Measurements from ENCODE around the gene HECW1. TPM values are rescaled to one million over a fixed set of nuclear protein-coding genes. Genes with fewer than 3 reads are reported as not detected.

The HECW1 gene
- total RNA-seq, 4 donors from 2014 or later, result 0.83 to 3.9 (median 2.7) TPM; not detected in 1

DNA sequence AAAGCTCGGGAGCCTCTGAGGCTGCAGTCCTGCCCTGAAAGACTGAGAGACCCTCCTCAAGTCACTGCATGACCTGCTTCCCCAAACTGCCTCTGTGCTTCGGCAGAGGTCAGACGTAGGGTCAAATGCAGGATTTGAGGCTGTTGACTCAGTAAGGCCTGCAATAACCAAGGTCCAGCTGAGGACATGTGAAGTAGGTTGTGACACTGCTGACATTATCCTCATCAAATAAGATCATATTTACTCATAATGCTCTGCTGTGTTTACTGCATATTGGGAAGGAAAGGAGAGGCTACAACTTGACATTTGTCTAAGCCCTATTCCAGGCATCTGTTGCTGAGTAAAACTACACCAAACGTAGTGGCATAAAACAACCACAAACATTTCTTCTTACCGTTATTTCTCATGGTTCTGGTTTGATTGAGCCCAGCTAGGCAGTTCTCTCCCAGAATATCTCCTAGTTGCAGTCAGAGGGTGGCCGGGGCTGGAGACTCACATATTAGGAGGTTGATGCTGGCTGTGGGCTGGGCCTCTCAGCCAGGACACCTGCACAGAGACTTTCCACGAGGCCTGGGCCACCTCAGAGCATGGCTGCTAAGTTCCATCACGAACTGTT lies 348.4 kb downstream of the HECW1 start:
- Histone ChIP-seq H3K4me3 (no peak overlapping the region), H3K27me3 (no peaks in the 10 kb centered on the region), H3K4me1 (no peaks in the 10 kb centered on the region), H3K36me3 (no peaks in the 10 kb centered on the region), H3K27ac (no peak overlapping the region), H3K9me3 (no peaks in the 10 kb centered on the region)
- TF ChIP-seq POLR2A (IDR thresholded peaks at IDR 0.05), result no peak
- TF ChIP-seq, protein P1, sequence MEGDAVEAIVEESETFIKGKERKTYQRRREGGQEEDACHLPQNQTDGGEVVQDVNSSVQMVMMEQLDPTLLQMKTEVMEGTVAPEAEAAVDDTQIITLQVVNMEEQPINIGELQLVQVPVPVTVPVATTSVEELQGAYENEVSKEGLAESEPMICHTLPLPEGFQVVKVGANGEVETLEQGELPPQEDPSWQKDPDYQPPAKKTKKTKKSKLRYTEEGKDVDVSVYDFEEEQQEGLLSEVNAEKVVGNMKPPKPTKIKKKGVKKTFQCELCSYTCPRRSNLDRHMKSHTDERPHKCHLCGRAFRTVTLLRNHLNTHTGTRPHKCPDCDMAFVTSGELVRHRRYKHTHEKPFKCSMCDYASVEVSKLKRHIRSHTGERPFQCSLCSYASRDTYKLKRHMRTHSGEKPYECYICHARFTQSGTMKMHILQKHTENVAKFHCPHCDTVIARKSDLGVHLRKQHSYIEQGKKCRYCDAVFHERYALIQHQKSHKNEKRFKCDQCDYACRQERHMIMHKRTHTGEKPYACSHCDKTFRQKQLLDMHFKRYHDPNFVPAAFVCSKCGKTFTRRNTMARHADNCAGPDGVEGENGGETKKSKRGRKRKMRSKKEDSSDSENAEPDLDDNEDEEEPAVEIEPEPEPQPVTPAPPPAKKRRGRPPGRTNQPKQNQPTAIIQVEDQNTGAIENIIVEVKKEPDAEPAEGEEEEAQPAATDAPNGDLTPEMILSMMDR (IDR thresholded peaks at IDR 0.05), result no peak
- DNase-seq, result no peak

DNA sequence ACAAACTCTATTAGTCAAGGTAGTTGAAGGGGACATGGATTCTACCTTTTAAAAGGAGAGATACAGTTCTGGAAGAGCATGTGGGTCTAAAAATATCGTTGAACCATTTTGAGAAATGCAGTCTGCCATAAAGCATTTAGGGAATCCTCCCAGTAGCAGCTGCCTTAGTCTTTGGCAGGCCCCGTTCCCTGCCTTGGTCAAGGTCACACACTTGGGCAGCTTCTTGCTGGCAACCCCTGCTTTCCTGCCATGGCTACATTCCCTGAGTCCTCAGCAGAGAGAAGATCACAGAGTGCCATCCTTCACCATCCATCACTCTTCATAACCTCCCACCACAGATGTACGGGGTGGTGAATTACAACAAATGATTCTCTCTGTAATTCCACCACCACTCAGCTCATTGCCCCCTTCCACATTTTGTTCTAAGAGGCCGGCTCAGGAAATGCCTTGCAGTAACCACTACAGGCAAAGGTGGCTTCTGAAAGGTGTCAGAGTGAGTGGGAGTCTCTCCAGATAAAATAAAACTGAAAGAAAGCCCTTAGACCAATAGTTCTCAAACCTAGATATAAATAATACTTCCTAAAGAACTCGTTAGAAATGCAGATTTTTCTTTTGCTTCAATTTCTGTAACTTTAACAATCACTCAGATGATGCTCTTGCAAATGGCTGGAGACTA lies 349.0 kb downstream of the HECW1 start:
- H3K36me3 ChIP-seq, result no peaks in the 10 kb centered on the region
- H3K9me3 ChIP-seq, result no peaks in the 10 kb centered on the region
- H3K27ac ChIP-seq, result no peak overlapping the region
- no peaks in the 10 kb centered on the region for H3K27me3 ChIP-seq
- no peak for DNase-seq
- H3K4me3 ChIP-seq, result no peak overlapping the region
- no peaks in the 10 kb centered on the region for H3K4me1 ChIP-seq
- TF ChIP-seq POLR2A (IDR thresholded peaks at IDR 0.05), result no peak
- TF ChIP-seq, protein P1 (IDR thresholded peaks at IDR 0.05), result no peak

GRCh38 chr7:43462836-43463235 lies 350.4 kb downstream of the HECW1 start:
- no peak overlapping the region for H3K27ac ChIP-seq
- H3K27me3 ChIP-seq, result no peaks in the 10 kb centered on the region
- no peaks in the 10 kb centered on the region for H3K9me3 ChIP-seq
- no peaks in the 10 kb centered on the region for H3K36me3 ChIP-seq
- no peak for DNase-seq
- H3K4me3 ChIP-seq, result no peak overlapping the region
- TF ChIP-seq POLR2A (IDR thresholded peaks at IDR 0.05), result no peak
- TF ChIP-seq, protein P1 (IDR thresholded peaks at IDR 0.05), result no peak
- H3K4me1 ChIP-seq, result no peaks in the 10 kb centered on the region

DNA sequence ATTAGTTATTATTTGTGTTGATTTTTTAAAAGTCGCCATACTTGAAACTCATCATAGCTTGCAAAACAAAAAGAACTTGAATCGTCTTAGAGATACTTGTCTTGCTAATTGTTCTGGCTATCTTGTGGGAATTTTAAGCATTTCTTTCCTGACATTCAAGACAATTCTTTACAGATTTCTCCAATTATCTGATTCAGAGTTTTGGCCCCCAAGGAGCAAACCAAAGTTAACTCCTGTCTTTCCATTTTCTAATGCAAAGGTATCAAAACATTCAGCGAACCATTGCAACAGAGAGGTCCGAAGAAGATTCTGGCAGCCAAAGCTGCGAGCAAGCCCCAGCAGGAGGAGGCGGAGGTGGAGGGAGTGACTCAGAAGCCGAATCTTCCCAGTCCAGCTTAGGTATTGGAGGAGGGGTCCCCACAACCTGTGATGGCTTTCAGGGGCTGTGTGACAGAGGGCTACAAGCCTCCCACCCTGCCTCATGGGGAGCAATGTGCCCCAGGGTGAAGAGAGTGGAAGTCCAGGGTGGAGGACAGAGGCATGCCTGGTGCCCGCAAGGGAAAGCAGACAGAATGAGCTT lies 351.0 kb downstream of the HECW1 start:
- no peak for DNase-seq
- Histone ChIP-seq H3K4me3 (no peak overlapping the region), H3K4me1 (no peaks in the 10 kb centered on the region), H3K27me3 (no peaks in the 10 kb centered on the region), H3K9me3 (no peaks in the 10 kb centered on the region), H3K27ac (no peak overlapping the region), H3K36me3 (no peaks in the 10 kb centered on the region)
- no peak for TF ChIP-seq POLR2A (IDR thresholded peaks at IDR 0.05)

DNA sequence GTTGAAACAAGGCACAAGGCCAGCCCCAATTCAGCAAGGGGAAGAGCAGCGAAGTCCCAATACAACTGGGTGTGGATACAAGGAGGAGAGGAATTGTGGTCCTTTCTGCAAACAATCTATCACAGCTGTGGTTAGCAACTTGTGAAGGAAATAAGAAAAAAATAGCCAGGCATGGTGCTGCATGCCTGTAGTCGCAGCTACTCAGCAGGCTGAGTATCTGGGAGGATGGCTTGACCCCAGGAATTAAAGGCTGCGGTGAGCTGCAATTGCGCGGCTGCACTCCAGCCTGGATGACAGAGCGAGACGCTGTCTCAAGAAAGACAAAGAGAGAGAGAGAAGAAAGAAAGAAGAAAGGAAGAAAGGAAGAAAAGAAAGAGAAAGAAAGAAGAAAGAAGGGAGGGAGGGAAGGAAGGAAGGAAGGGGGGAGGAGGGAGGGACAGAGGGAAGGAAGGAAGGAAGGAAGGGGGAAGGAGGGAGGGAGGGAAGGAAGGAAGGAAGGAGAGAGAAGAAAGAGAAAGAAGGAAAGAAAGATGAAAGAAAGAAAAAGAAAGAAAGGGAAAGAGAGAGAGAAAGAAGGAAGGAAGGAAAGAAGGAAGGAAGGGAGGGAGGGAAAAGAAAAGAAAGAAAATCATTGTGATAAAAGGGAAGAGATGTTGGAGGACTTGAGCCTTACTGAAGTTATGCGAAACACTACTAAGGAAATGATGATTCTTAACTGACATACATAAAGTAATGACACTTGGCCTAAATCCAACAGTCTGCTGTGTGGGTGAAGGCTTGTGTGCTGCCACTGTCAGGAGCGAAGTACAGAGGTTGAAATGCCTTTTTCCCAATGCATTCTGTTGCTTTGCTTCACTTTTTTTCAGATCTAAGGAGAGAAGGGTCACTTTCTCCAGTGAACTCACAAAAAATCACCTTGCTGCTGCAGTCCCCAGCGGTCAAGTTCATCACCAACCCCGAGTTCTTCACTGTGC lies 353.4 kb downstream of the HECW1 start:
- no peak overlapping the region for H3K27ac ChIP-seq
- no peaks in the 10 kb centered on the region for H3K4me1 ChIP-seq
- TF ChIP-seq, protein P1 (IDR thresholded peaks at IDR 0.05), result no peak
- no peak for TF ChIP-seq POLR2A (IDR thresholded peaks at IDR 0.05)
- no peak for DNase-seq
- no peak overlapping the region for H3K4me3 ChIP-seq
- H3K36me3 ChIP-seq, result no peaks in the 10 kb centered on the region
- no peaks in the 10 kb centered on the region for H3K9me3 ChIP-seq
- no peaks in the 10 kb centered on the region for H3K27me3 ChIP-seq
